GM18499 (cell line): ENCODE measurements around the gene CLIP4.
"Not testable (repeated sequence)": the region's sequence is repeated elsewhere in the genome, so short reads cannot be mapped to it uniquely, and the experiment has no call there.

Experiments
- ATAC-seq: cut with Tn5 transposase; IDR thresholded peaks from one replicate; pipeline ENCODE4 v1.9.1; 2021; ENCODE audit warnings: moderate number of reproducible peaks; ENCODE audit not compliant: insufficient read depth, unreplicated experiment

The CLIP4 gene

GRCh38 chr2:29114946-29115609, at the start of gene CLIP4:
Gene CLIP4 (plus strand): TSS chr2:29115415. CDS start chr2:29121389, 5,974 bp downstream.
- no peak for ATAC-seq

DNA sequence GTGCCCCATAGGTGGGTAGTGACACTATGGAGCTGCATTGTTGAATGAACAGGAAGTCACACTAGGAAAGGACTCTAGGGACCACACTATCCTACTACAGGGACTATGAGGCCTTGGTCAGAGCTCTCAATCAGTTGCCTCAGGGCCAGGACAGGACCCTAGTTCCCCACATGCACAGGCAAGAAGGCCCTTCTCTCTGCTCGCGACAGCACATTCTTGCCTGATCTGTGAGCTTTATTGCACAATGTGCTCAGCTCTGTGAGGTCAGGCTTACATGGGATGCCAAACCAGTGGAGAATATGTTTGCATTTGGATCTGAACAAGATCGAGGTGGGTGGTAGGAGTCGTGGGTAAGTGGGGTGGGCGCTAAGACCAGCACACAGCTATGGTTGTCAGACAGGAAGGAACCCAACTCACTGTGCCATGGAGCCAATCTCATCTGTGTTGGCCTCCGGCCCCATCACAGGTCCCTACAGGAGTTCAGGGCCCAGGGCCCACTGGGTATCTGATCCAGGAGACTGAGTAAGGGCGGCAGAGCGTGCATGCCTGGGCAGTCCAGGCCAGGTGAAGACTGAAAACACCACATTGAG, 48.8 kb upstream of the CLIP4 start:
- no peak for ATAC-seq

DNA sequence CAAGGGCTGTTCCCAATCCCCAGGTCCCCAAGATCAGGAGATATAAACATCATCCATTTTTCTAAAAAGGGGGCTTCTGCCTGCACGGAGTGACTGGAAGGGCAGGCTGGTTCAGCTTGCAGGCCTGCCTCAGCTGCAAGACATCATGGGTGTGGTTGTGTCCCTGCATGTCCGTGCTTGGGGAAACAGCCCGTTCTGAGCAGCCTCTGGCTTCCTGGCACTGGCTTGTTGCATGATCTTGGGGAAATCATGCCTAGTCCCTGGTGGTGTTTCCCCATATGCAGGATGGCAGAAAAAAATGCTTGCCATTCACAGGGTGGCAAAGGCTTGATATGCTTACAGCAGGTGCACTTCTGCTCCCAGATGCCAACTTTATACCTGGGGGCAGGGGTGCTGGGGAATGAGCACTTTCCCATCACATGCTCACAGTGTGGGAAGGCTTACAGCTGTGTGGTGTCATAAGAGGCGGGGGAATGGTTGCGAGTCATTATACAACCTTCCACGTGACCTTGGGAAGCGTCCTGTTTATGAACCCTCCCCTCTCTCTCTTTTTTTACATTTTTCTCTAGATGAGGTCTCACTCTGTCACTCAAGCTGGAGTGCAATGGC, 48.1 kb upstream of the CLIP4 start:
- ATAC-seq: no peak

- ATAC-seq: no peak
Measured at GRCh38 chr2:29068513-29068912, 46.7 kb upstream of the CLIP4 start.

- no peak for ATAC-seq
Measured at GRCh38 chr2:29070526-29070925, 44.7 kb upstream of the CLIP4 start.

- no peak for ATAC-seq
Measured at GRCh38 chr2:29071032-29071975, 43.9 kb upstream of the CLIP4 start.

GRCh38 chr2:29072251-29072650, 43.0 kb upstream of the CLIP4 start:
- no peak for ATAC-seq

DNA sequence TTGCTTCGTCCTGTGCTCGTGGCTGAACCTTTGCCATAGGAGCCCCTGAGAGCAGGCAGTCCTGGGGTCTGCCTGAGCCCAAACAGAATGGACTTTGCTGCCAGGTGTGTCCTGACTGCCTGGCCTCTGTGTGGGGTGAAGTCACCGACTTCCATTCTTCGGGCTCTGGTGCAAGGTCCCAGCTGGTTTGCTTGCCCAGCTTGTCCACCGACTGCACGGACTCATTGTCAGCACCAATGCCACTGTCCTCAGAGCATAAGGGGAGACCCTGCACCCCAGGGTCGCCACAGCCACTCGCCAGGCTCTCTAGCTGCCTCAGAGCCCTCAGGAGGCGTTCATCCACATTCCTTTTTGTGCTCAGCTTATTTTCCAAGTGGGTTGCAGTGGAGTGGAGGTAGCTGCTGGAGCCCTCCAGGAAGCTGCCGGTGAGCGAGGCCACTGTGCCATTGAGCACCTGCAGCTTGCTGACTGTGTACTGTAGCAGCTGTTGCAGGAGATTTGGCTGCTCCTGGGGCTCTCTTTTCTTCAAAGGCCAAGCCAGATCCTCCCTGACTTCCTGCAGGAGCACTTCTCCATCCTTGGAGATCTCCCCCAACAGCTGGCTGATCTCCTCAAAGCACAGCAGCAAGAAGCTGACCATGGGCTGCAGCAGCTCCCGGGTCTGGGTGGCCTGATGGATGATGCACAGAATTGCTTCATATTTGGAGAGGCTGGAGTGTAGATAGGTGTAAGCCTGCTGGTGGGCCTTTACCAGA, 42.1 kb upstream of the CLIP4 start:
- ATAC-seq: no peak

DNA sequence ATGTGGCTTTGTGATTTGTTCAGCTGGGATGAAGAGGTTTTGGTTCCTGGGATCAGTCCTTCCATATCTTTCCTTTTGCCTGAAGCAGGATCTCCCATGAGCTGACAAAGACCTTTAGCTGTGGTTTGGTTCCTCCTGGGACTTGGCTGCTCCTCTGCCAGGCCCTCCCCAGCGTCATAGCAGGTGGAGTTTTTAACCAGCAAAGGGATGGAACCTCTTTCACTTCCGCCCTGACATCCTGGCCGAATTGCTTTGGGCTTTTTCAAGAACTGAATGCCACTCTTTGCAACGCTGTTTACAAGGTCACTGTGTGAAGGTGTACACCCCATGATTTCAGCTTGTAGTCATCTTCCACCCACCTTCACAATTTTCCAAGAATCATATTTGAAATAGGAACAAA, 41.3 kb upstream of the CLIP4 start:
- no peak for ATAC-seq

GRCh38 chr2:29074411-29074810, 40.8 kb upstream of the CLIP4 start, which contains the start of gene PCARE:
Gene PCARE (minus strand): TSS chr2:29074523. CDS start chr2:29074261, 262 bp downstream.
- no peak for ATAC-seq

- no peak for ATAC-seq
Measured at GRCh38 chr2:29075894-29076705, 39.1 kb upstream of the CLIP4 start.

DNA sequence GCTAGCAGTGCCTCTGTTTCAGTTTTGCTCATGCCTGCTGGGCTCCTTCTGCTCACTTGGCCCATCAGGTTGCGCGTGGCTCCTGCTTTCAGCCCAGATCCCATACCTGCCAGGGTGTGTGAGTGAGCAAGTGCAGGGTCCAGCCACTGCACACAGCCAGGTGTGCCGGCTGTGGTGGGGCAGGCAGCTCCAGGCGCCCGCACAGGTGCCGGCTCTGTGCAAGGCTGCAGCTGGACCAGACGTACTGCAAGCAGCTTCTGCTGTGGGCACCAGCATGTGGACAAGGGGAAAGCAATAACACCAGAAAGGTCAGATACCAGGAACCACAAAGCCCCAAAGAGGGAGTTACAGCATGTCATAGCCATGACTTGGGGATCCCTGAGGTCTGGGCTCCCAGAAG, 35.3 kb upstream of the CLIP4 start:
- ATAC-seq: no peak

GRCh38 chr2:29080886-29081743, 34.1 kb upstream of the CLIP4 start:
- no peak for ATAC-seq

- no peak for ATAC-seq
Measured at GRCh38 chr2:29082804-29083495, 32.3 kb upstream of the CLIP4 start.

- ATAC-seq: no peak
Measured at GRCh38 chr2:29084554-29084953, 30.7 kb upstream of the CLIP4 start.

DNA sequence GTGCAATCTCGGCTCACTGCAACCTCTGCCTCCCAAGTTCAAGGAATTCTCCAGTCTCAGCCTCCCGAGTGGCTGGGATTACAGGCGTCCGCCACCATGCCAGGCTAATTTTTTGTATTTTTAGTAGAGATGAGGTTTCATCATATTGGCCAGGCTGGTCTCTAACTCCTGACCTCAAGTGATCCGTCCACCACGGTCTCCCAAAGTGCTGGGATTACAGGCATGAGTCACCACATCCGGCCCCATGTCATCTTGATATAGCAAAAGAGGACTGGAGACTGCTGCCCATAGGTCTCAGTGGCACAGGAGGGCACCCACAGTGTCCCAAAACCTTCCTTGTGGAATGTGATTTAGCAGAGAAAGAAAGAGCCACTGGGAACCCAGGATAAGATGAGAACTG, 24.9 kb upstream of the CLIP4 start:
- ATAC-seq: not testable (repeated sequence)

DNA sequence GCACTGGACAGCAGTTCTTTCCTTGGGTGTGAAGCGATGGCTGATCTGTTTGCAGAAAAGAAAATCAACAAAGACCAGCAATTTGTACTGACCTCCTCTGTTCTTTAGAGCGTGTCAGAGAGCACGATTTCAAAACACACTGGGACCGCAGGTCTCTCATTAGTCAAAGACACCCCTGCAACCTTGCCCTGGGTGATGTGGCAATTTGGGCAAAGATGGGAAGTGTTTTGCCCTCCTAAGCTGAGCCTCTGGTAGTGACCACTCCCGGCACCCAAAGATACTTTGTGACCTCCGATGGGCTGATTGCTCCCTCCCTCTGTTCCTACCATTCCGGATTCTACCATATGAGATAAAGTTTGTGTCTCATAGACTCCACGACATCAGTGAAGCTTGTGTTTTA, 18.2 kb upstream of the CLIP4 start:
- no peak for ATAC-seq

DNA sequence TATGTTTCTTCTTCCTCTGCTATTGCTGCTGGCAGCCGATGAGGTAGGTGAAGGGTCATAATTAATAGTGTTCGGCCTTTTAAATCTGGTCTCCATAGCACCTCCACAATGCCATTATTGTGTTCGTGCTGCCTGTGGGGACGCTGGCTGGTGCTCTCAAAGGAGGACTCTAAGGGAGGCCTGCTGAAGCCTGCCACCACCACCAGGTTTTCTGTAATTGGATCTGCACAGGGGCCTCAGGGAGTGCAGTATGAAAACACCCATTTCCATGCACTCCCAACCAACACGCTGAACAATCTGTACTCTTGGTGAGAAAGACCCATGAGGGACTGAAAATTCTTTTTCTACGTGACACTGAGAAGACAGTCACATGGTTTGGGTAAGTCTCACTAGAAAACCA, 17.6 kb upstream of the CLIP4 start:
- ATAC-seq: no peak
